ENCODE measurements around the gene APRT. TPM values are rescaled to one million over a fixed set of nuclear protein-coding genes. Genes with fewer than 3 reads are reported as not detected.
"Not testable (repeated sequence)": the region's sequence is repeated elsewhere in the genome, so short reads cannot be mapped to it uniquely, and the experiment has no call there.

APRT gene
- polyA plus RNA-seq, 1 donor: 54.2 TPM

DNA sequence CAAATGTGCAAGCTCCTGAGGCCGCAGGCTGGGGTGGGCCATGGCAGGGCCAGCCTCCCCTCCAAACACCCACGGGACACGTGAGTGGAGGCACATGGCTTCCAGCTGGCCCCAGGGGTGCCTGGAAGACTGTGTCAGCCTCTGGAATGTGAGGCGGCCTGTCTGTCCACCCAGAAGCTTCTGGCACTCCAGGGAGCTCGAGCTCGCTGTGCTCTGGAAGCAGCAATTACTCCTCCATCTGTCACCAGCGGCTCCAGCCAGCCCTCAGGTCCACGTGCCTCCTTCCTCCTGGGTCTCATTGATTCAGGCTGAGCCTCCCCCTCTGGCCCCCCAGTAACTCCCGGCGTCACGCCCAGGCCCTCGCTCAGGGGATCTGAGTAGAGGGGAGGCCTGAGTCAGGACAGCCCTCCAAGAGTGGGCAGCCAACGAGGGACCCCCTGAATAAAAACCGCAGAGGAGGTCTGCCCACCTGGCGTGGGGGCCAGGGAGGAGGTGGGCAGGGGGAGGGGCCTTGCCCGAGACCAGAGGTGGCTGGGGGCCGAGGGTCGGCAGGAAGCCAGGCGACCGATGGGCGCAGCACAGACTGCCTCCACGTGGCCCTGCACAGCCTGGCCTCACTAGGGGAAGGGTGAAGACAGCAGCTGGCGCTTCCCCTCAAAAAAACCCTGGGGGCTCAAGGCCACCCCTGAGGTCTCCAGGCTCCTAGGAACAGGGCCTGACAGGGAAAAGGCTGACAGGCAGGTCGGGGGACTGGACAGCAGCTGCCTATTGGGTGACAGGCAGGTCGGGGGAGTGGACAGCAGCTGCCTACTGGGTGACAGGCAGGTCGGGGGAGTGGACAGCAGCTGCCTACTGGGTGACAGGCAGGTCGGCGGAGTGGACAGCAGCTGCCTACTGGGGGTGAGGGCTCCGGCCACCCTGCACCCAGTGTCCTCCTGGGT is 38.6 kb downstream of the APRT start:
- no peak for DNase-seq (ENCODE audit: low read depth)

- not testable (repeated sequence) for DNase-seq (ENCODE audit: low read depth)
These were observed 39.9 kb downstream of the APRT start for GRCh38 chr16:88771781-88772180.

DNA sequence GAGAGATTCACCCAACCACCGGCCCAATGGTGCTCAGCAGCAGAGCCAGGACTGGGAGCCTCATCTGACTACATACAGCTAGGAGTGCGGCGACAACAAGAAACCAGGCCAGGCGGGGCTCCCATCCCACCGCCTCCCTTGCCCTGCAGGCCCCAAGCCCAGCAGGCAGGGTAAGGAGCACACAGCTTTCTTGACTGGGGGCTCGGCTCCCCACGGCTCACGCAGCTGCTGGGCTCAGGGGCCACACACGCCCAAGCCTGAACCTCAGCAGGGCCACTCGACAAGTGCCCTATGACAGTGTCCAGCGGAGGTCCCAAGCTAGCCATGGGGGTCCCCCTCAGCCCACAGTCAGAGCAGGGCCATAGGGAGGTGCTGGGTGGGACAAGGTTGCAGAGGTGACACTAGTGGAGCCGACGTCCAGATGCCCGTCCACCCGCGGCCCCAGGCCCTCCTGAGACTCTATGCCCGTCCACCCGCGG is 40.4 kb downstream of the APRT start:
- DNase-seq (ENCODE audit: low read depth): no peak

DNA sequence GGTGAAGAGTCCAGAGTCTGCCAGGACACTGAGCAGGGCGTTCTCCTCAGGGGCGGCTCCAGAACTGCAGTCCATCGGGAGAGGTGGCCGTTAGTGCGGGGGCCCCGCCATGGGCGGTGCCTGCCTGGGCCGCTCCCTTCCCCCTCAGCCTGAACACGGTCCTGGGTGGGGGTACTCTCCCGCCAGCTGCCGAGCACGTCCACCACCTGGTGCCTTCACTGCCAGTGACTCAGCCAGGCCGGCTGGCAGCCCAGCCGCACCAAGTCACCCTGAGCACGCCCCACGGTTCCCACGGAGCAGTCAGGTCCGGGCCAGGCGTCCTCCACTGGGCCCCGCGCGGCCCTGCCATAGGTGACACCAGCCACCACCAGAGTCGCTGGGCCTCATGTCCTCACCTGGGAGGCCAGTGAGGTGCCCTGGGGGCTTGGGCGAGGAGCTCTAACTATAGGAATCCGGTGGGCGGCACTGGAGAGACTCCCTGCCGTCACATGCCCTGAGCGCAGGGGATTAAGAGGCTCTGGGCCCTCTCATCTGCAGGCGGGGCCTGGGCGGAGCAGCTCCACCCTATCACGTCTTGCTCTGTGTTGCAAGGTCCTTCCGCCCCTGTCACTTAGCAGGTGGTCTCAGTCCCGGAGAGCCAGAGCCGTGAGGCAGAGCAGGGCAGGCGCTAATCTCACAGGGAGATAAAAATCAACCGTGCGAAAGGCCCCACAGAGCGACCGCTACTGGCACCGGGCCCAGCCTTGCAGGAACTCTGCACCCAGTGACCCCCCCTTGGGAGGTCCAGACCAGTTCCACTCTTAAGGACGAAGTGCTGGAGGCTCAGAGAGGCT is 41.1 kb downstream of the APRT start:
- no peak for DNase-seq (ENCODE audit: low read depth)

DNA sequence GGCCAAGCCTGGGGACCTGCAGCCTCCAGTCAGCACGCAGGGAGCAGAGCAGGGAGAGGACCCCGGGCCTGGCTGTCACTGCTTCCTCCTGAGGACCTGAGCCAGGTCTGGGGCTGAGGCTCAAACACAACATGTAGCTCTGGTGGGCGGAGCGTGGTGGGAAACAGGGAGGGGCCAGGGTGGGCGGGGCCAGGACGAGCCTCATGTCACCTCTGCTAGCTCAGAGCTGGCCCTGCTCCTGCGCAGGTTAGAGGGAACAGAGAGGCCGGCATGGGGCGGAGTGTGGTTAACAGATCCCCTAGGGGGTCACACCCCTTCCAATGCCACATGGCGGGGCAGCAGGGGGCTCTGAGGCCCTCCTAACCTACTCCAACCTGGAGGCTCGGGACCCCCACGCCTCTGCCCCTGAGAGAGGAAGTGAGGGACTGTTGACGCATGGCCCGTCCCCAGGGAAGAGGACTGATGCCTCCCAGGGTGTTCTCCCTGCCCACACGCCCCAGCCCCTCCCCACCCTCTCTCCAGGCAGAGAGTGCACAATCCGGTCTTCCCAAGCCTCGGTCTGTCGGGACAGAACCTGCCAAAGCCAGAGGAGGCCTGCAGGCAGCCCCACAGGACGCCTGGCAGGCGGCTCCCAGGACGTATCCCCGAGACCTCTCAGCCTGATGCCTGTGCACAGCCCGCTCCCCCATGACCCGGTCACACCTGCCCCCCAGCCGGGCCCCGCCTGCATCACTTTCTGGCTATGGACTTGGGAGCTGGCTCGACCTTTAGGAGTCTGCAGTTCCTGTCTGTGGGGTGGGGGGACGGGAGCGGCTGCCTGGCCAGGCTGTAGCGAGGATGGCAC is 41.9 kb downstream of the APRT start:
- no peak for DNase-seq (ENCODE audit: low read depth)

DNA sequence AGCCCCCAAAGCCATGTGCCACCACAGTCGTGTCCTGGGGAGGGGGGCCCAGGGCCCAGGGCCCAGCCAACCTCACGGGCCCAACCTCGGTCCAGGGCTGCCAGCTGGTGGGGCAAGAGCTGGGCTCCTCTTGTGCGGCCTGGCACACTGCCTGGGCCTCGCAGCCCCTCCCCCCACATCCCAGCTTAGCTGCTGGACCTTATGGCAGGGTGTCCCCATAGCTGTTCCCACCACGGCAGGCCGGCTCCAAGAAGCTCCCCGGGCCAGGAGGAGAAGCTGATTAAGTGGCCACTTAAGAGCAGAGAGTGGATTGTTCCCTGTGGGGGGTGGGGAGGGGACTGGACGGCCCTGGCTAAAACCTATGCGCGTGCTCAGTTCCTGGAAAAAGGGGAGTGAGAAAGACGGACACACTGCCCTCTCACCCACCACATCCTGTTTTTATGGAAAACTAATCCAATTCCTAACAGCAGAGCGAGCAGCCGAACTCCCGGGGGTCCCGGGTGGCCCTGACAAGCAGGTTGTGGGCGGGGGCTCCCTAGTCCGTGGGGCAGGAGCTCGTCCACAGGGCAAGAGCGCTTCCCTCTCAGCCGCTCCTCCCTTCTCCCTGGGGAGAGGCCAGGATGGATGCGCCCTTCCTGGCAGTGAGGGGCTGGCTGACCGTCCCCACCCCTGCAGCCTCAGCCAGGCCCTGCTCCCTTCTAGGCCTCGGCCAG is 43.5 kb downstream of the APRT start:
- DNase-seq (ENCODE audit: low read depth): no peak

DNA sequence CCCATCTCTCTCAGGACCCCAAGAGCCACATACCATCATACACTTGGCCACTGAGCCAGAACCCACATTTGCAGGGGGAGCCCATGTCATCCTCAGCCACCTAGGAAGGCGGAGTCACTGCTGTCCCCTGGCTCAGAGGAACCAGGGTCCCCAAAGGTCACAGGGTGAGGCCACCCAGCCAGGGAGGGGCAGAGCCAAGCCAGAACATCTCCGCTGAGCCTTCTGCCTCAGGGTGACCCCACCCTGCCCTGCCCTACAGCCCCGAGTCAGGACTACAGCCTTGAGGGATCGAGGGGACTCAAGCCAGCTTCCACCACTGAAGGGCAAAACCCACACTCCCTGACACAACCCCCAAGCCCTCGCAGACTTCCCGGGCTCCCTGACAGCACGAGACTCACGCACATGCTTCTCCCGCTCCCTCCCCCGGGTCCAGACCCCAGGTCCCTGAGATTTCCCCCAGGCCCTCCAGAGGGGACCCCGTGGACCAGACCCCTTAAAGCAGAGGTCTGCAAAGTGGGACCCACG is 44.1 kb downstream of the APRT start:
- no peak for DNase-seq (ENCODE audit: low read depth)

DNA sequence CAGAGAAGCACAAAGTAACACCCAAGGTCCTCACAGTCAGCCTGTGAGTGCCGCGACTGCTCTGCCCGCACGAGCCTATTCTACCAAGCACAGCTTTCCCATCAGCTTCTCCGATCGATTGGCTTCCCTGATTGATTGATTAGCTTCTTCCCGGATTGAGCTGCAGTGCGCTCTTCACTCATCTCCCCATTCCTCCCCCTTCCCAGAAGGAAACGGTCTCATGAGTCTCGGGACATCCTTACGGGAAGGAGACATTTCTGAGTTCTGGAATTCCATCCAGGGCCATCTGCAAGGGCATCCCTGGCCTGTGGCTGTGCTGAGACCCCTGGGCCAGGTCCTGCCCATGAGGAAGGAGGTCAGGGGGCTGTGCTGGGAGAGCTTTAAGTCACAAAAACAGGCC is 44.8 kb downstream of the APRT start:
- no peak for DNase-seq (ENCODE audit: low read depth)

- no peak for DNase-seq (ENCODE audit: low read depth)
These were observed 46.8 kb downstream of the APRT start for GRCh38 chr16:88764913-88765349.

GRCh38 chr16:88764080-88764479 is 47.6 kb downstream of the APRT start:
- DNase-seq (ENCODE audit: low read depth): no peak

- DNase-seq (ENCODE audit: low read depth): no peak
These were observed 48.1 kb downstream of the APRT start for GRCh38 chr16:88763502-88764053.

- no peak for DNase-seq (ENCODE audit: low read depth)
These were observed 48.8 kb downstream of the APRT start for GRCh38 chr16:88762941-88763340.

- DNase-seq (ENCODE audit: low read depth): no peak
These were observed 49.4 kb downstream of the APRT start for GRCh38 chr16:88762258-88762870.

GRCh38 chr16:88761830-88762229 is 49.9 kb downstream of the APRT start:
- DNase-seq (ENCODE audit: low read depth): no peak

GRCh38 chr16:88761143-88761534 is 50.6 kb downstream of the APRT start:
- DNase-seq (ENCODE audit: low read depth): no peak

DNA sequence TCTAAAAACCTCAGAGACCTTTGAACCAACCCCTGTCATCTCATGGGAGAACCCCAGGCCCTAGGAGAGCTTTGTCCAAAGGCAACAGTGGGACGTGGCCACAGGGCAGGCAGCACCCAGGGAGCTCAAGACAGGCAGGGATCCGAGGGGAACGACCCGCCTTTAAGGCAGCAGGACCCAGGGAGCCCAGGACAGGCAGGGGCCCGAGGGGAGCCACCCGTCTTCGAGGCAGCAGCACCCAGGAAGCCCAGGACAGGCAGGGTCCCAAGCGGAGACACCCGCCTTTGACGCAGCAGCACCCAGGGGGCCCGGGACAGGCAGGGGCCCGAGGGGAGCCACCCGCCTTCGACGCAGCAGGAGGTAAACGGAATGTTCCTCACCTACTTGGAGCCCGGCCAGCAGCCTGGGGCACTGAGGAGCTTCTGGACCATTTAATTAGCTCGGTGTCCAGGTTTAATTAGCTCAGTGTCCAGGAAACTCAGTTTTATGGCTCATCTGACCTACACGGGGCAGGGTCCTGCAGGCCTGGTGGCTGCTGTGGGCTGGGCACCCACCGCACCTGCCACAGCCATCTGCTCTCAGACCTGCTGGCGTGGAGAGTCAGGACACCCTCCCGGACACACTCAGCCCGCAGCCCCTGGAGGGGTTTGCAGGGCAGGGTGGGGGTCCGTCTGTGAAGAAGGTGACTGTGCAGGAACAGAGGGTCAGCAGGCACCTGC is 51.1 kb downstream of the APRT start:
- DNase-seq (ENCODE audit: low read depth): no peak

- DNase-seq (ENCODE audit: low read depth): no peak
These were observed 51.8 kb downstream of the APRT start for GRCh38 chr16:88759976-88760350.

Measured in forelimb muscle (tissue), 1 donor.